HepG2 (cell line): ENCODE data around the gene CFI. TPM values are rescaled to one million over a fixed set of nuclear protein-coding genes. Genes with fewer than 3 reads are reported as not detected.
A peak's percentile ranks its signal among the peaks of the same experiment; 100 is the strongest.

Experiments used
- AGO2 ChIP-seq: fragments of 200-400 bp; formaldehyde crosslinking; optimal IDR thresholded peaks from 2 replicates; pipeline ENCODE3; 2017; ENCODE audit warnings: mild to moderate bottlenecking, low read depth, low read length, moderate library complexity
- DZIP1 ChIP-seq: sonication (generic); formaldehyde crosslinking; IDR thresholded peaks from 2 replicates; pipeline ENCODE4 v1.5.0; 2020; ENCODE audit warnings: mild to moderate bottlenecking, missing genetic modification reagents
- HNRNPLL ChIP-seq: fragments of 200-400 bp; formaldehyde crosslinking; IDR thresholded peaks from 2 replicates; pipeline ENCODE4 v1.6.1; 2017; ENCODE audit warnings: mild to moderate bottlenecking, low read depth, low read length; ENCODE audit not compliant: poor library complexity, severe bottlenecking
- NR2F2 ChIP-seq: IDR thresholded peaks from 2 replicates; pipeline ENCODE4 v1.6.1; 2012; ENCODE audit warnings: low read depth, inconsistent platforms, borderline replicate concordance
- SAFB2 ChIP-seq: sonication (generic); formaldehyde crosslinking; IDR thresholded peaks from 2 replicates; pipeline ENCODE4 v1.5.1; 2020; ENCODE audit warnings: missing genetic modification reagents, low read depth, mild to moderate bottlenecking, borderline replicate concordance
- THYN1 ChIP-seq: sonication (generic); formaldehyde crosslinking; IDR thresholded peaks from 2 replicates; pipeline ENCODE4 v1.8.1; 2023; ENCODE audit warnings: low read depth, mild to moderate bottlenecking, moderate library complexity, missing genetic modification reagents, borderline replicate concordance
- ZFP36 ChIP-seq: fragments of 150-350 bp; IDR thresholded peaks from 2 replicates; pipeline ENCODE4 v1.6.1; 2018; ENCODE audit warnings: borderline replicate concordance, low read length, low read depth; ENCODE audit not compliant: partially characterized antibody
- ZFX ChIP-seq: sonication (generic); formaldehyde crosslinking; IDR thresholded peaks from 2 replicates; pipeline ENCODE4 v1.4.0; 2020; ENCODE audit warnings: mild to moderate bottlenecking, low read depth, missing genetic modification reagents, moderate library complexity
- ZNF549 ChIP-seq: sonication (generic); formaldehyde crosslinking; IDR thresholded peaks from 2 replicates; pipeline ENCODE4 v1.5.0; 2020; ENCODE audit warnings: missing genetic modification reagents
- ZNF564 ChIP-seq: sonication (generic); formaldehyde crosslinking; IDR thresholded peaks from 2 replicates; pipeline ENCODE4 v1.8.1; 2023; ENCODE audit warnings: mild to moderate bottlenecking, missing genetic modification reagents
- ZSCAN21 ChIP-seq: sonication (generic); formaldehyde crosslinking; IDR thresholded peaks from 2 replicates; pipeline ENCODE4 v1.8.0; 2022; ENCODE audit warnings: mild to moderate bottlenecking, missing genetic modification reagents, moderate library complexity, borderline replicate concordance
- polyA plus RNA-seq, 8 experiments: library from polyadenylated mRNA; depleted of rRNA in 3 of 8; stranded (reverse) in 7 of 8; unstranded in 1 of 8; fragments of >200 nt; fragmentation: Illumina TruSeq in 4 of 8; extraction: Trizol in 4 of 8; gene quantifications; 2 replicates each; pipeline versions ENCODE4 v1.2.1 to v1.2.3, GENCODE V29; 2011 to 2016; ENCODE audit warnings: low read depth in 4 of 8, missing spikeins in 1 of 8, mixed read lengths in 1 of 8; ENCODE audit not compliant: insufficient read depth in 1 of 8
- total RNA-seq, 5 experiments: library from RNA; depleted of rRNA; stranded (reverse); fragments of >200 nt; fragmentation: Illumina TruSeq; extraction: Trizol; gene quantifications; 2 replicates each; pipeline ENCODE4 v1.2.3, GENCODE V29; 2016; ENCODE audit warnings: low read depth in 1 of 5
- TF ChIP-seq, protein P1 (sequence below): sonication (generic); formaldehyde crosslinking; IDR thresholded peaks from 2 replicates; pipeline ENCODE4 v1.9.0; 2021; ENCODE audit warnings: mild to moderate bottlenecking, missing genetic modification reagents
- TF ChIP-seq, protein P2 (sequence below), 2 experiments: sonication (generic) in 1 of 2; formaldehyde crosslinking in 1 of 2; IDR thresholded peaks; 2 replicates each; pipeline versions ENCODE4 v1.5.1 to v1.6.1; 2011 to 2020; ENCODE audit warnings: borderline replicate concordance in 1 of 2, low read depth in 1 of 2, low read length in 1 of 2, mild to moderate bottlenecking in 1 of 2, missing genetic modification reagents in 1 of 2, moderate library complexity in 1 of 2

Gene CFI
- total and polyA plus RNA-seq, 2 of the 13 experiments (the other 11 are each of a cell fraction or from before 2014, with no cell fraction given): 284 to 337 TPM

- TF ChIP-seq DZIP1 (CRISPR knock-in tag): 0 out of 2 replicates have a peak, but pooled peaks have one; percentile 58
- peak; percentile 61 for TF ChIP-seq HNRNPLL
- peak; percentile 86 for TF ChIP-seq ZSCAN21 (CRISPR knock-in tag)
- peak; percentile 97 for TF ChIP-seq AGO2
- TF ChIP-seq ZFP36: no peak
- TF ChIP-seq NR2F2: no peak
- no peak for TF ChIP-seq ZNF549 (CRISPR knock-in tag)
- TF ChIP-seq ZNF564 (CRISPR knock-in tag): peak; percentile 98
- TF ChIP-seq THYN1 (CRISPR knock-in tag): no peak
- TF ChIP-seq, protein P1, sequence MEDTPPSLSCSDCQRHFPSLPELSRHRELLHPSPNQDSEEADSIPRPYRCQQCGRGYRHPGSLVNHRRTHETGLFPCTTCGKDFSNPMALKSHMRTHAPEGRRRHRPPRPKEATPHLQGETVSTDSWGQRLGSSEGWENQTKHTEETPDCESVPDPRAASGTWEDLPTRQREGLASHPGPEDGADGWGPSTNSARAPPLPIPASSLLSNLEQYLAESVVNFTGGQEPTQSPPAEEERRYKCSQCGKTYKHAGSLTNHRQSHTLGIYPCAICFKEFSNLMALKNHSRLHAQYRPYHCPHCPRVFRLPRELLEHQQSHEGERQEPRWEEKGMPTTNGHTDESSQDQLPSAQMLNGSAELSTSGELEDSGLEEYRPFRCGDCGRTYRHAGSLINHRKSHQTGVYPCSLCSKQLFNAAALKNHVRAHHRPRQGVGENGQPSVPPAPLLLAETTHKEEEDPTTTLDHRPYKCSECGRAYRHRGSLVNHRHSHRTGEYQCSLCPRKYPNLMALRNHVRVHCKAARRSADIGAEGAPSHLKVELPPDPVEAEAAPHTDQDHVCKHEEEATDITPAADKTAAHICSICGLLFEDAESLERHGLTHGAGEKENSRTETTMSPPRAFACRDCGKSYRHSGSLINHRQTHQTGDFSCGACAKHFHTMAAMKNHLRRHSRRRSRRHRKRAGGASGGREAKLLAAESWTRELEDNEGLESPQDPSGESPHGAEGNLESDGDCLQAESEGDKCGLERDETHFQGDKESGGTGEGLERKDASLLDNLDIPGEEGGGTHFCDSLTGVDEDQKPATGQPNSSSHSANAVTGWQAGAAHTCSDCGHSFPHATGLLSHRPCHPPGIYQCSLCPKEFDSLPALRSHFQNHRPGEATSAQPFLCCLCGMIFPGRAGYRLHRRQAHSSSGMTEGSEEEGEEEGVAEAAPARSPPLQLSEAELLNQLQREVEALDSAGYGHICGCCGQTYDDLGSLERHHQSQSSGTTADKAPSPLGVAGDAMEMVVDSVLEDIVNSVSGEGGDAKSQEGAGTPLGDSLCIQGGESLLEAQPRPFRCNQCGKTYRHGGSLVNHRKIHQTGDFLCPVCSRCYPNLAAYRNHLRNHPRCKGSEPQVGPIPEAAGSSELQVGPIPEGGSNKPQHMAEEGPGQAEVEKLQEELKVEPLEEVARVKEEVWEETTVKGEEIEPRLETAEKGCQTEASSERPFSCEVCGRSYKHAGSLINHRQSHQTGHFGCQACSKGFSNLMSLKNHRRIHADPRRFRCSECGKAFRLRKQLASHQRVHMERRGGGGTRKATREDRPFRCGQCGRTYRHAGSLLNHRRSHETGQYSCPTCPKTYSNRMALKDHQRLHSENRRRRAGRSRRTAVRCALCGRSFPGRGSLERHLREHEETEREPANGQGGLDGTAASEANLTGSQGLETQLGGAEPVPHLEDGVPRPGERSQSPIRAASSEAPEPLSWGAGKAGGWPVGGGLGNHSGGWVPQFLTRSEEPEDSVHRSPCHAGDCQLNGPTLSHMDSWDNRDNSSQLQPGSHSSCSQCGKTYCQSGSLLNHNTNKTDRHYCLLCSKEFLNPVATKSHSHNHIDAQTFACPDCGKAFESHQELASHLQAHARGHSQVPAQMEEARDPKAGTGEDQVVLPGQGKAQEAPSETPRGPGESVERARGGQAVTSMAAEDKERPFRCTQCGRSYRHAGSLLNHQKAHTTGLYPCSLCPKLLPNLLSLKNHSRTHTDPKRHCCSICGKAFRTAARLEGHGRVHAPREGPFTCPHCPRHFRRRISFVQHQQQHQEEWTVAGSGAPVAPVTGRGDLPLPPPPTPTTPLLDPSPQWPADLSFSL (CRISPR knock-in tag): no peak
- TF ChIP-seq, protein P2, sequence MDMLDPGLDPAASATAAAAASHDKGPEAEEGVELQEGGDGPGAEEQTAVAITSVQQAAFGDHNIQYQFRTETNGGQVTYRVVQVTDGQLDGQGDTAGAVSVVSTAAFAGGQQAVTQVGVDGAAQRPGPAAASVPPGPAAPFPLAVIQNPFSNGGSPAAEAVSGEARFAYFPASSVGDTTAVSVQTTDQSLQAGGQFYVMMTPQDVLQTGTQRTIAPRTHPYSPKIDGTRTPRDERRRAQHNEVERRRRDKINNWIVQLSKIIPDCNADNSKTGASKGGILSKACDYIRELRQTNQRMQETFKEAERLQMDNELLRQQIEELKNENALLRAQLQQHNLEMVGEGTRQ (IDR thresholded peaks at IDR 0.05; ENCODE audit: low read depth, low read length): no peak
- TF ChIP-seq, protein P2 (CRISPR knock-in tag; IDR thresholded peaks at IDR 0.05; ENCODE audit: borderline replicate concordance): peak; percentile 44; the same call in 1 of the 2 replicates
- peak; percentile 85 for TF ChIP-seq ZFX (CRISPR knock-in tag)
- peak; percentile 73; the same call in 1 of the 2 replicates for TF ChIP-seq SAFB2 (CRISPR knock-in tag)
Measured at GRCh38 chr4:109729718-109730618, 71.8 kb downstream of the CFI start, which contains the start of gene PLA2G12A (continued).
